ENCODE data around the gene NAP1L5. TPM values are rescaled to one million over a fixed set of nuclear protein-coding genes. Genes with fewer than 3 reads are reported as not detected.

Gene NAP1L5
- 5.9 and 8.9 TPM in 2 replicates for total RNA-seq
- 14.1 and 14.8 TPM in 2 replicates for polyA plus RNA-seq
- 11.9 and 13.3 TPM in 2 replicates for polyA plus RNA-seq (2012)
- 0.59 and 1.3 TPM in 2 replicates for polyA minus RNA-seq (ENCODE audit: low replicate concordance)

- peak within 1 kb of the TSS; percentile 62 for H3K27ac ChIP-seq (ENCODE audit: insufficient read depth, low read length)
- peak within 1 kb of the TSS; percentile 45 to 87 (median 59) for H3K4me3 ChIP-seq (replicated peaks in 1 of 4; ENCODE audit: control extremely low read depth in 1 of 4, insufficient read depth in 1 of 4, low read depth in 3 of 4, low read length in 4 of 4)
- peak within 1 kb of the TSS; percentile 67 for H3K4me2 ChIP-seq (ENCODE audit: extremely low read depth, insufficient read depth, low read length)
- peak within 1 kb of the TSS; percentile 46 for H2AFZ ChIP-seq (ENCODE audit: low read length)
- peak; percentile 81 to 86 for DNase-seq (ENCODE audit: low read depth in 2 of 2)
- H4K20me1 ChIP-seq (ENCODE audit: control insufficient read depth, extremely low read depth, insufficient read depth, low read length), result no peaks in the 10 kb centered on the region
- TF ChIP-seq CTCF (conservative IDR thresholded peaks at IDR 0.05 in 1 of 2, IDR thresholded peaks at IDR 0.05 in 1 of 2; ENCODE audit: low read depth in 1 of 2, low read length in 2 of 2) (no peak), EZH2 (IDR thresholded peaks at IDR 0.05; ENCODE audit: low read length, missing control alignments) (no peak)
- no peaks in the 10 kb centered on the region for H3K4me1 ChIP-seq (ENCODE audit: control insufficient read depth, extremely low read depth, insufficient read depth, low read length)
- no peaks in the 10 kb centered on the region for H3K79me2 ChIP-seq (ENCODE audit: control insufficient read depth, insufficient read depth, low read length)
- H3K9ac ChIP-seq (ENCODE audit: insufficient read depth, low read length), result peak within 1 kb of the TSS; percentile 81
- H3K27me3 ChIP-seq (ENCODE audit: control insufficient read depth, insufficient read depth, low read length), result no peaks in the 10 kb centered on the region
- no peaks in the 10 kb centered on the region for H3K36me3 ChIP-seq (ENCODE audit: control insufficient read depth, insufficient read depth, low read length)
- H3K9me3 ChIP-seq (ENCODE audit: control insufficient read depth, insufficient read depth, low read depth, low read length), result no peaks in the 10 kb centered on the region
These were observed at the start of gene NAP1L5 for GRCh38 chr4:88697588-88698329. NAP1L5 (minus strand) TSS chr4:88697829; CDS start chr4:88697754, 75 bp downstream.

- peaks cover 3% of the 10 kb centered on the region for H3K36me3 ChIP-seq (ENCODE audit: control insufficient read depth, insufficient read depth, low read length)
- TF ChIP-seq EZH2 (IDR thresholded peaks at IDR 0.05; ENCODE audit: low read length, missing control alignments), result no peak
- no peak for TF ChIP-seq CTCF (conservative IDR thresholded peaks at IDR 0.05 in 1 of 2, IDR thresholded peaks at IDR 0.05 in 1 of 2; ENCODE audit: low read depth in 1 of 2, low read length in 2 of 2)
- no peak overlapping the region for H2AFZ ChIP-seq (ENCODE audit: low read length)
- no peak overlapping the region for H3K4me3 ChIP-seq (replicated peaks in 1 of 4; ENCODE audit: control extremely low read depth in 1 of 4, insufficient read depth in 1 of 4, low read depth in 3 of 4, low read length in 4 of 4)
- H3K27ac ChIP-seq (ENCODE audit: insufficient read depth, low read length), result no peak overlapping the region
- H3K9me3 ChIP-seq (ENCODE audit: control insufficient read depth, insufficient read depth, low read depth, low read length), result no peaks in the 10 kb centered on the region
- no peak overlapping the region for H3K4me2 ChIP-seq (ENCODE audit: extremely low read depth, insufficient read depth, low read length)
- H3K4me1 ChIP-seq (ENCODE audit: control insufficient read depth, extremely low read depth, insufficient read depth, low read length), result no peaks in the 10 kb centered on the region
- no peak for DNase-seq (ENCODE audit: low read depth in 2 of 2)
- no peaks in the 10 kb centered on the region for H3K27me3 ChIP-seq (ENCODE audit: control insufficient read depth, insufficient read depth, low read length)
- H4K20me1 ChIP-seq (ENCODE audit: control insufficient read depth, extremely low read depth, insufficient read depth, low read length), result no peaks in the 10 kb centered on the region
- H3K9ac ChIP-seq (ENCODE audit: insufficient read depth, low read length), result no peak overlapping the region
- no peaks in the 10 kb centered on the region for H3K79me2 ChIP-seq (ENCODE audit: control insufficient read depth, insufficient read depth, low read length)
These were observed 49.7 kb upstream of the NAP1L5 start for GRCh38 chr4:88747351-88747750.

- H3K4me2 ChIP-seq (ENCODE audit: extremely low read depth, insufficient read depth, low read length), result no peak overlapping the region
- no peak overlapping the region for H3K27ac ChIP-seq (ENCODE audit: insufficient read depth, low read length)
- no peaks in the 10 kb centered on the region for H4K20me1 ChIP-seq (ENCODE audit: control insufficient read depth, extremely low read depth, insufficient read depth, low read length)
- no peaks in the 10 kb centered on the region for H3K4me1 ChIP-seq (ENCODE audit: control insufficient read depth, extremely low read depth, insufficient read depth, low read length)
- no peaks in the 10 kb centered on the region for H3K9me3 ChIP-seq (ENCODE audit: control insufficient read depth, insufficient read depth, low read depth, low read length)
- no peak overlapping the region for H2AFZ ChIP-seq (ENCODE audit: low read length)
- peak in 1 of 2 donors; percentile 37 for DNase-seq (ENCODE audit: low read depth in 2 of 2)
- peaks cover 3% of the 10 kb centered on the region for H3K36me3 ChIP-seq (ENCODE audit: control insufficient read depth, insufficient read depth, low read length)
- no peak overlapping the region for H3K4me3 ChIP-seq (replicated peaks in 1 of 4; ENCODE audit: control extremely low read depth in 1 of 4, insufficient read depth in 1 of 4, low read depth in 3 of 4, low read length in 4 of 4)
- H3K9ac ChIP-seq (ENCODE audit: insufficient read depth, low read length), result no peak overlapping the region
- no peaks in the 10 kb centered on the region for H3K79me2 ChIP-seq (ENCODE audit: control insufficient read depth, insufficient read depth, low read length)
- TF ChIP-seq CTCF (conservative IDR thresholded peaks at IDR 0.05 in 1 of 2, IDR thresholded peaks at IDR 0.05 in 1 of 2; ENCODE audit: low read depth in 1 of 2, low read length in 2 of 2) (no peak), EZH2 (IDR thresholded peaks at IDR 0.05; ENCODE audit: low read length, missing control alignments) (no peak)
- H3K27me3 ChIP-seq (ENCODE audit: control insufficient read depth, insufficient read depth, low read length), result no peaks in the 10 kb centered on the region
These were observed 48.6 kb upstream of the NAP1L5 start for GRCh38 chr4:88746206-88746605.

Measured in fibroblast of lung (primary cell).